A673 (cell line): ENCODE results near the gene SMAGP. TPM values are rescaled to one million over a fixed set of nuclear protein-coding genes. Genes with fewer than 3 reads are reported as not detected.
"Not testable (repeated sequence)": the region's sequence is repeated elsewhere in the genome, so short reads cannot be mapped to it uniquely, and the experiment has no call there.

Source experiments
- BruUV-seq: library from RNA; stranded (reverse); fragments of 400-500 nt; replicated peaks from 2 replicates; lab custom pipeline; 2021; lab: Mats Ljungman, UMichigan
- CTCF ChIA-PET: fragments of 300-600 bp; sonication (Branson Sonifier 250); formaldehyde crosslinking; loops from one replicate; lab custom pipeline; 2022; ENCODE audit warnings: antibody characterized with exemption; lab: Charles Lee
- POLR2A ChIA-PET: fragments of 300-600 bp; sonication (Branson Sonifier 250); formaldehyde crosslinking; loops from one replicate; lab custom pipeline; 2022; ENCODE audit warnings: antibody characterized with exemption; ENCODE audit not compliant: low non-redundant PET; lab: Charles Lee
- DNase-seq: peaks from one replicate; pipeline ENCODE4 v3.0.0-alpha.2; 2015; ENCODE audit warnings: low spot score
- H3K27ac ChIP-seq: fragments of 200-600 bp; sonication (generic); 2 replicates; pipeline ENCODE4 v1.5.1; 2016; ENCODE audit warnings: mixed run types, low read depth, mild to moderate bottlenecking, mixed read lengths, antibody characterized with exemption, low read length; ENCODE audit not compliant: poor library complexity, severe bottlenecking
- H3K27me3 ChIP-seq: fragments of 200-600 bp; sonication (generic); replicated peaks from 2 replicates; pipeline ENCODE4 v1.6.1; 2017; ENCODE audit warnings: mixed run types, low read depth, mild to moderate bottlenecking, mixed read lengths, antibody characterized with exemption, low read length; ENCODE audit not compliant: insufficient read depth, poor library complexity
- H3K36me3 ChIP-seq: fragments of 200-600 bp; sonication (generic); 2 replicates; pipeline ENCODE4 v1.6.1; 2016; ENCODE audit warnings: mixed run types, mild to moderate bottlenecking, mixed read lengths, antibody characterized with exemption, low read length; ENCODE audit not compliant: insufficient read depth, poor library complexity, severe bottlenecking
- H3K4me1 ChIP-seq: fragments of 200-600 bp; sonication (generic); 2 replicates; pipeline ENCODE4 v1.6.1; 2017; ENCODE audit warnings: mixed run types, mild to moderate bottlenecking, mixed read lengths, antibody characterized with exemption, low read length; ENCODE audit not compliant: insufficient read depth, poor library complexity, severe bottlenecking
- H3K4me3 ChIP-seq: fragments of 200-600 bp; sonication (generic); 2 replicates; pipeline ENCODE4 v1.5.1; 2016; ENCODE audit warnings: low read depth, mixed run types, mild to moderate bottlenecking, mixed read lengths, low read length; ENCODE audit not compliant: poor library complexity, severe bottlenecking
- H3K9me3 ChIP-seq: fragments of 200-600 bp; sonication (generic); 2 replicates; pipeline ENCODE4 v1.6.1; 2016; ENCODE audit warnings: mixed run types, low read depth, mild to moderate bottlenecking, mixed read lengths, antibody characterized with exemption, low read length; ENCODE audit not compliant: poor library complexity, severe bottlenecking
- EZH2 ChIP-seq: fragments of 200-600 bp; sonication (generic); IDR thresholded peaks from 2 replicates; pipeline ENCODE4 v1.6.1; 2017; ENCODE audit warnings: borderline replicate concordance, low read depth, mild to moderate bottlenecking, mixed read lengths, antibody characterized with exemption, low read length; ENCODE audit not compliant: poor library complexity, severe bottlenecking
- intact Hi-C: fragments of 100-400 bp; cut with micrococcal nuclease; formaldehyde crosslinking; loops from one replicate; pipeline ENCODE4 v1.10.0; 2022; ENCODE audit not compliant: unreplicated experiment
- total RNA-seq: library from RNA; stranded (reverse); gene quantifications from 2 replicates; pipeline ENCODE4 v1.2.3, GENCODE V29; 2021
- TF ChIP-seq, protein P1 (sequence below): fragments of 300-800, 200-600 bp; sonication (generic); conservative IDR thresholded peaks from 2 replicates; pipeline ENCODE4 v1.5.1; 2017; ENCODE audit warnings: low read depth, mild to moderate bottlenecking, antibody characterized with exemption, low read length, moderate library complexity, mixed read lengths

The SMAGP gene
- total RNA-seq, 1 experiment from 2014 or later: 26.5 TPM

DNA sequence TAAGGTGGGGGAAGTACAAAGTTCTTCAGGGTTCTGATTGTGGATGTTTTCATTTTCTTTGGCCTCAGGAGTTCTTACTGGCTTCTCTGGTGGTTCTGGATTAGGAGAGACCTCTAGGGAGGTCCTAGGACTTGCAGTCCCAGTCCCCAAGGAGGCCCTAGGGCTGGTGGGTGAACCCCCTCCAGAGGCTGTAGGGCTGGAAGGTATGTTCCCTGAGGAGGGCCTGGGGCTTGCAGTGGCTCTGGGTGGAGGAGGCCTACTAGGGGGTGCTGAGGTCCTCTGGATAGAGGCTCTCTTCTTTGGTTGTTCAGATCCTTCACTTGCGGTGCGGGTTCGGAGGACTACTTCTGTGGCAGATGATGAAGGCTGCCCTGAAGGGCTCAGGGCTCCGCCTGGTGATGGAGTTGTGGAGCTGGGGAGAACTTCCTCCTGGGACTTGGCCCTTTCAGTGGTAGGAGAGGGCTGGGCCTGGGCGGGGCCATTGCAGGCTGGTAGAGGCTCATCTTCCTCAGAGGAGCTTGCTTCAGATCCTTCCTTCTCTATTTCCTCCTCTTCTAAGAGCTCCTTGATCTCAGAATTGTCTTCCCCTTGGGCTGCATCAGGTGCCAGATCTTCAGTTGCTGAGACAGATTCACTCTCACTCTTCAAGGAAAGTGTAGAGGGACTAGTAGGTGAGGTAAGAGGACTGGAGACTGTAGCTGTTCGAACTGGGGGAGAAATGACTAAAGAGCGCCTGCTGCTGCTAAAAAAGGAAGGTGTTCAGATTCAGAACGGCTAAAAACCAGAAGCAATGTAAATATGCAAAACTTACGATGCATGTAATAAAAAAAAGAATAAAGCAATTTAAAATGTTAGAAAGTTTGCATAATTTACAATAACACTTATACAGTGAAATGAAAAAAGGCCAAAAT lies 21.6 kb upstream of the SMAGP start:
- H3K4me3 ChIP-seq, intact Hi-C loops, H3K36me3 ChIP-seq, H3K27me3 ChIP-seq, H3K27ac ChIP-seq, H3K4me1 ChIP-seq, BruUV-seq, H3K9me3 ChIP-seq: not testable (repeated sequence)
- CTCF ChIA-PET: interaction anchor here (1.4 kb wide), 1 partner anchor 50 kb away, joined by 3 read pairs; no protein-coding TSS in a partner anchor
- peak; percentile 13 for DNase-seq
- TF ChIP-seq, protein P1, sequence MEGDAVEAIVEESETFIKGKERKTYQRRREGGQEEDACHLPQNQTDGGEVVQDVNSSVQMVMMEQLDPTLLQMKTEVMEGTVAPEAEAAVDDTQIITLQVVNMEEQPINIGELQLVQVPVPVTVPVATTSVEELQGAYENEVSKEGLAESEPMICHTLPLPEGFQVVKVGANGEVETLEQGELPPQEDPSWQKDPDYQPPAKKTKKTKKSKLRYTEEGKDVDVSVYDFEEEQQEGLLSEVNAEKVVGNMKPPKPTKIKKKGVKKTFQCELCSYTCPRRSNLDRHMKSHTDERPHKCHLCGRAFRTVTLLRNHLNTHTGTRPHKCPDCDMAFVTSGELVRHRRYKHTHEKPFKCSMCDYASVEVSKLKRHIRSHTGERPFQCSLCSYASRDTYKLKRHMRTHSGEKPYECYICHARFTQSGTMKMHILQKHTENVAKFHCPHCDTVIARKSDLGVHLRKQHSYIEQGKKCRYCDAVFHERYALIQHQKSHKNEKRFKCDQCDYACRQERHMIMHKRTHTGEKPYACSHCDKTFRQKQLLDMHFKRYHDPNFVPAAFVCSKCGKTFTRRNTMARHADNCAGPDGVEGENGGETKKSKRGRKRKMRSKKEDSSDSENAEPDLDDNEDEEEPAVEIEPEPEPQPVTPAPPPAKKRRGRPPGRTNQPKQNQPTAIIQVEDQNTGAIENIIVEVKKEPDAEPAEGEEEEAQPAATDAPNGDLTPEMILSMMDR: 0 out of 2 replicates have a peak, but pooled peaks have one; percentile 16
- POLR2A ChIA-PET: interaction anchor here (0.6 kb wide), 1 partner anchor 22 kb away, joined by 3 read pairs; no protein-coding TSS in a partner anchor

- H3K4me3 ChIP-seq: no peak overlapping the region
- intact Hi-C loops: no loop called here
- no peak for TF ChIP-seq EZH2
- TF ChIP-seq, protein P1: no peak
- no peaks in the 10 kb centered on the region for H3K27me3 ChIP-seq
- ChIA-PET POLR2A (no interaction called here), CTCF (no interaction called here)
- no peak overlapping the region for H3K27ac ChIP-seq
- H3K9me3 ChIP-seq: no peaks in the 10 kb centered on the region
- no peaks in the 10 kb centered on the region for H3K4me1 ChIP-seq
- no peak for DNase-seq
- H3K36me3 ChIP-seq: no peaks in the 10 kb centered on the region
- BruUV-seq: no TSS peak
These were observed 15.6 kb upstream of the SMAGP start for GRCh38 chr12:51285843-51286242.

- H3K27ac ChIP-seq: no peak overlapping the region
- POLR2A ChIA-PET: no interaction called here
- no peaks in the 10 kb centered on the region for H3K4me1 ChIP-seq
- TF ChIP-seq, protein P1: no peak
- no peak for TF ChIP-seq EZH2
- no peak for DNase-seq
- intact Hi-C loops: no loop called here
- no TSS peak for BruUV-seq
- H3K9me3 ChIP-seq: no peaks in the 10 kb centered on the region
- H3K4me3 ChIP-seq: no peak overlapping the region
- CTCF ChIA-PET: no interaction called here
- H3K27me3 ChIP-seq: no peaks in the 10 kb centered on the region
- H3K36me3 ChIP-seq: no peaks in the 10 kb centered on the region
These were observed 11.1 kb upstream of the SMAGP start for GRCh38 chr12:51281202-51281924.
